HCT116 (cell line): ENCODE data around the gene KRT1. TPM values are rescaled to one million over a fixed set of nuclear protein-coding genes. Genes with fewer than 3 reads are reported as not detected.

Experiments used
- ATAC-seq: fragments of 200-7000 bp; cut with Tn5 transposase; 2 replicates; pipeline ENCODE4 v1.9.1; 2020; ENCODE audit warnings: mild to moderate bottlenecking, moderate library complexity
- BruUV-seq: library from RNA; stranded (reverse); fragments of 400-500 nt; replicated peaks from 2 replicates; lab custom pipeline; 2021; lab: Mats Ljungman, UMichigan
- CTCF ChIA-PET: fragments of 300-600 bp; sonication (Branson Sonifier 250); formaldehyde crosslinking; loops from one replicate; lab custom pipeline; 2021; ENCODE audit warnings: antibody characterized with exemption; lab: Charles Lee
- POLR2A ChIA-PET: fragments of 300-600, 350-600 bp; sonication (Branson Sonifier 250); formaldehyde crosslinking; loops from one replicate; lab custom pipeline; 2021; ENCODE audit warnings: antibody characterized with exemption; lab: Charles Lee
- RAD21 ChIA-PET, 2 experiments: fragments of 300-600 bp; sonication (Branson Sonifier 250); formaldehyde crosslinking; loops; one replicate each; lab custom pipeline; 2023; ENCODE audit warnings: low total read pairs in 2 of 2; ENCODE audit not compliant: uncharacterized antibody in 2 of 2, unreplicated experiment in 2 of 2, low non-redundant PET in 1 of 2; lab: Charles Lee
- DNase-seq: peaks from one replicate; pipeline ENCODE4 v3.0.0-alpha.2; 2010; ENCODE audit warnings: low read depth, low spot score
- H2AFZ ChIP-seq: fragments of 200-600 bp; shearing (Covaris generic), sonication (generic); 2 replicates; pipeline ENCODE4 v1.6.1; 2017; ENCODE audit warnings: low read depth, mixed run types, mixed read lengths, antibody characterized with exemption, low read length; ENCODE audit not compliant: poor library complexity, severe bottlenecking
- H3K27ac ChIP-seq: 2 replicates; pipeline ENCODE4 v1.5.1; 2012; ENCODE audit warnings: low read depth, low read length
- H3K27me3 ChIP-seq: fragments of 200-600 bp; sonication (generic); 2 replicates; pipeline ENCODE4 v1.6.1; 2016; ENCODE audit warnings: mixed run types, low read length, mixed read lengths; ENCODE audit not compliant: insufficient read depth
- H3K36me3 ChIP-seq, 2 experiments: fragments of 200-500 bp in 1 of 2; fragments of 200-600 bp in 1 of 2; sonication (Bioruptor generic) in 1 of 2; sonication (generic) in 1 of 2; 2 replicates each; pipeline versions ENCODE4 v1.5.1 to v1.6.1; 2014 to 2016; ENCODE audit warnings: low read length in 2 of 2, inconsistent platforms in 1 of 2, mixed read lengths in 1 of 2, mixed run types in 1 of 2; ENCODE audit not compliant: insufficient read depth in 2 of 2, control insufficient read depth in 1 of 2
- H3K4me1 ChIP-seq, 2 experiments: fragments of 200-600 bp in 1 of 2; sonication (generic) in 1 of 2; 2 replicates each; pipeline versions ENCODE4 v1.5.1 to v1.6.1; 2012 to 2017; ENCODE audit warnings: low read length in 2 of 2, inconsistent platforms in 1 of 2, mild to moderate bottlenecking in 1 of 2, mixed read lengths in 1 of 2, mixed run types in 1 of 2, moderate library complexity in 1 of 2; ENCODE audit not compliant: insufficient read depth in 2 of 2, control insufficient read depth in 1 of 2
- H3K4me2 ChIP-seq: fragments of 200-600 bp; sonication (generic); 2 replicates; pipeline ENCODE4 v1.6.1; 2017; ENCODE audit warnings: mixed run types, low read length, mixed read lengths
- H3K4me3 ChIP-seq, 2 experiments: fragments of 200-600 bp in 1 of 2; sonication (generic) in 1 of 2; replicated peaks in 1 of 2; 2 replicates each; pipeline ENCODE4 v1.5.1; 2011 to 2016; ENCODE audit warnings: low read length in 2 of 2, control low read depth in 1 of 2, low read depth in 1 of 2, mild to moderate bottlenecking in 1 of 2, mixed read lengths in 1 of 2, mixed run types in 1 of 2
- H3K79me2 ChIP-seq: fragments of 200-600 bp; sonication (generic); 2 replicates; pipeline ENCODE4 v1.6.1; 2017; ENCODE audit warnings: mild to moderate bottlenecking, mixed run types, low read length, moderate library complexity, mixed read lengths; ENCODE audit not compliant: insufficient read depth
- H3K9ac ChIP-seq: fragments of 200-600 bp; sonication (generic); 2 replicates; pipeline ENCODE4 v1.6.1; 2016; ENCODE audit warnings: low read length, mixed read lengths
- H3K9me2 ChIP-seq: fragments of 200-600 bp; sonication (generic), shearing (Covaris generic); 2 replicates; pipeline ENCODE4 v1.6.1; 2017; ENCODE audit warnings: mixed run types, mild to moderate bottlenecking, moderate library complexity; ENCODE audit not compliant: insufficient read depth
- H3K9me3 ChIP-seq, 2 experiments: fragments of 200-500 bp in 1 of 2; fragments of 200-600 bp in 1 of 2; sonication (Bioruptor generic) in 1 of 2; sonication (generic) in 1 of 2; 2 replicates each; pipeline ENCODE4 v1.6.1; 2014 to 2017; ENCODE audit warnings: low read length in 2 of 2, mixed read lengths in 2 of 2, inconsistent platforms in 1 of 2, low read depth in 1 of 2, mild to moderate bottlenecking in 1 of 2, mixed run types in 1 of 2, moderate library complexity in 1 of 2; ENCODE audit not compliant: control insufficient read depth in 1 of 2, insufficient read depth in 1 of 2
- H4K20me1 ChIP-seq: fragments of 200-600 bp; sonication (generic), shearing (Covaris generic); 2 replicates; pipeline ENCODE4 v1.6.1; 2017; ENCODE audit warnings: mixed run types, mild to moderate bottlenecking, moderate library complexity; ENCODE audit not compliant: insufficient read depth
- CBX3 ChIP-seq: IDR thresholded peaks from 2 replicates; pipeline ENCODE4 v1.6.1; 2012; ENCODE audit warnings: low read depth
- CEBPB ChIP-seq: IDR thresholded peaks from 2 replicates; pipeline ENCODE4 v1.6.1; 2012; ENCODE audit warnings: low read depth
- ELF1 ChIP-seq: IDR thresholded peaks from 2 replicates; pipeline ENCODE4 v1.6.1; 2012; ENCODE audit warnings: low read depth, borderline replicate concordance
- EZH2 ChIP-seq: fragments of 200-600 bp; sonication (generic); IDR thresholded peaks from 2 replicates; pipeline ENCODE4 v1.6.1; 2017; ENCODE audit warnings: antibody characterized with exemption, mixed run types
- EZH2phosphoT487 ChIP-seq: fragments of 200-600 bp; IDR thresholded peaks from 2 replicates; pipeline ENCODE4 v1.6.1; 2018; ENCODE audit warnings: antibody characterized with exemption, borderline replicate concordance
- FOSL1 ChIP-seq: IDR thresholded peaks from 2 replicates; pipeline ENCODE4 v1.6.1; 2012; ENCODE audit warnings: low read depth
- POLR2A ChIP-seq: IDR thresholded peaks from 2 replicates; pipeline ENCODE4 v1.7.0; 2011; ENCODE audit warnings: borderline replicate concordance; ENCODE audit not compliant: insufficient read depth, insufficient read length; ENCODE audit errors: extremely low read depth
- POLR2AphosphoS5 ChIP-seq: IDR thresholded peaks from 2 replicates; pipeline ENCODE4 v1.6.1; 2011; ENCODE audit warnings: mild to moderate bottlenecking, low read depth, low read length, moderate library complexity
- RAD21 ChIP-seq: IDR thresholded peaks from 2 replicates; pipeline ENCODE4 v1.6.1; 2012; ENCODE audit warnings: low read depth, mild to moderate bottlenecking
- SIN3A ChIP-seq: IDR thresholded peaks from 2 replicates; pipeline ENCODE4 v1.6.1; 2012; ENCODE audit warnings: low read depth
- SP1 ChIP-seq: IDR thresholded peaks from 2 replicates; pipeline ENCODE4 v1.6.1; 2012; ENCODE audit warnings: low read depth
- SRF ChIP-seq: IDR thresholded peaks from 2 replicates; pipeline ENCODE4 v1.6.1; 2012; ENCODE audit warnings: low read depth
- TCF7L2 ChIP-seq: IDR thresholded peaks from 2 replicates; pipeline ENCODE4 v1.7.0; 2011; ENCODE audit warnings: borderline replicate concordance, inconsistent platforms; ENCODE audit not compliant: insufficient read depth, insufficient read length; ENCODE audit errors: extremely low read depth
- YY1 ChIP-seq: IDR thresholded peaks from 2 replicates; pipeline ENCODE4 v1.6.1; 2011; ENCODE audit warnings: low read length, low read depth, moderate library complexity, mild to moderate bottlenecking; ENCODE audit not compliant: insufficient replicate concordance; ENCODE audit errors: extremely low read depth
- ZFX ChIP-seq: fragments of 450-650 bp; IDR thresholded peaks from 2 replicates; pipeline ENCODE4 v1.6.1; 2017
- ZNF274 ChIP-seq: fragments of 200-500 bp; sonication (Bioruptor generic); IDR thresholded peaks from 2 replicates; pipeline ENCODE4 v1.6.1; 2014; ENCODE audit warnings: mild to moderate bottlenecking, low read depth, low read length, inconsistent platforms
- intact Hi-C: fragments of 100-400 bp; cut with micrococcal nuclease; formaldehyde crosslinking; loops from 2 replicates; pipeline ENCODE4 v1.10.0; 2022
- total RNA-seq: library from RNA; stranded (reverse); gene quantifications from one replicate; pipeline ENCODE4 v1.2.1, GENCODE V29; 2021; ENCODE audit not compliant: unreplicated experiment
- TF ChIP-seq, protein P1 (sequence below): IDR thresholded peaks from 2 replicates; pipeline ENCODE4 v1.6.1; 2012
- TF ChIP-seq, protein P2 (sequence below): IDR thresholded peaks from 2 replicates; pipeline ENCODE4 v1.6.1; 2012; ENCODE audit warnings: low read depth
- TF ChIP-seq, protein P3 (sequence below), 3 experiments: fragments of 200-600 bp in 1 of 3; sonication (generic) in 1 of 3; IDR thresholded peaks in 2 of 3; conservative IDR thresholded peaks in 1 of 3; 2 replicates each; pipeline ENCODE4 v1.5.1; 2012 to 2017; ENCODE audit warnings: low read depth in 2 of 3, low read length in 2 of 3, antibody characterized with exemption in 1 of 3, borderline replicate concordance in 1 of 3, control low read depth in 1 of 3, mild to moderate bottlenecking in 1 of 3, mixed read lengths in 1 of 3, mixed run types in 1 of 3, moderate library complexity in 1 of 3; ENCODE audit not compliant: insufficient read depth in 1 of 3
- TF ChIP-seq, protein P4 (sequence below): IDR thresholded peaks from 2 replicates; pipeline ENCODE4 v1.6.1; 2011; ENCODE audit warnings: mild to moderate bottlenecking, low read length, moderate library complexity; ENCODE audit not compliant: insufficient replicate concordance; ENCODE audit errors: extremely low read depth

The KRT1 gene
- total RNA-seq, 1 experiment from 2014 or later = 0.20 TPM

DNA sequence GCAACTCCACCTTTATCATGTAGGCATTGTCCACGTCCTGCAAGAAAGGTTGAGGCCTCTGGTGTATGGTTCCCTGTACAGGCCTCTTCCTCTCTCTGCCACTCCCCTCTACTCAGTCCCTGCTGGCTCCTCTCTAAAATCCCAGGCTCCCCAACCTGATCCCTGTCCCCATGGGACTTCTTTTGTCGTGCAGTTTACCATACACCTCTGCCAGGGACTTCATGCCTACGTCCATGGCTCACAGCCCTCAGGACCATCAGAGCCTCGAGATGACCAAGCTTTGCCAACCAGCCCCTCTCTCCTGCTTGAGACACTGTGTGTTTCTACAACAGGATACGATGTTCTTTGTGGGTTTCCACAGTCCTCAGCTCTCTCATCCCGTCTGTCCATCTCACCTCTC is 31.1 kb downstream of the KRT1 start:
- ATAC-seq (no peak), DNase-seq (no peak)
- H3K9ac ChIP-seq = no peak overlapping the region
- no peaks in the 10 kb centered on the region for H4K20me1 ChIP-seq
- BruUV-seq = no TSS peak
- no peak overlapping the region for H3K4me2 ChIP-seq
- no peaks in the 10 kb centered on the region for H3K9me3 ChIP-seq
- H2AFZ ChIP-seq = no peak overlapping the region
- CTCF ChIA-PET = no interaction called here
- RAD21 ChIA-PET = no interaction called here
- H3K27me3 ChIP-seq = peaks cover 6% of the 10 kb centered on the region; the same call in 1 of the 2 replicates
- no peak for TF ChIP-seq EZH2
- TF ChIP-seq RAD21 = no peak
- TF ChIP-seq, protein P1, sequence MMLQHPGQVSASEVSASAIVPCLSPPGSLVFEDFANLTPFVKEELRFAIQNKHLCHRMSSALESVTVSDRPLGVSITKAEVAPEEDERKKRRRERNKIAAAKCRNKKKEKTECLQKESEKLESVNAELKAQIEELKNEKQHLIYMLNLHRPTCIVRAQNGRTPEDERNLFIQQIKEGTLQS = no peak
- TF ChIP-seq POLR2A = no peak
- TF ChIP-seq SIN3A = no peak
- TF ChIP-seq YY1 = no peak
- TF ChIP-seq CEBPB = no peak
- no peak for TF ChIP-seq EZH2phosphoT487
- no peak for TF ChIP-seq POLR2AphosphoS5
- TF ChIP-seq, protein P2, sequence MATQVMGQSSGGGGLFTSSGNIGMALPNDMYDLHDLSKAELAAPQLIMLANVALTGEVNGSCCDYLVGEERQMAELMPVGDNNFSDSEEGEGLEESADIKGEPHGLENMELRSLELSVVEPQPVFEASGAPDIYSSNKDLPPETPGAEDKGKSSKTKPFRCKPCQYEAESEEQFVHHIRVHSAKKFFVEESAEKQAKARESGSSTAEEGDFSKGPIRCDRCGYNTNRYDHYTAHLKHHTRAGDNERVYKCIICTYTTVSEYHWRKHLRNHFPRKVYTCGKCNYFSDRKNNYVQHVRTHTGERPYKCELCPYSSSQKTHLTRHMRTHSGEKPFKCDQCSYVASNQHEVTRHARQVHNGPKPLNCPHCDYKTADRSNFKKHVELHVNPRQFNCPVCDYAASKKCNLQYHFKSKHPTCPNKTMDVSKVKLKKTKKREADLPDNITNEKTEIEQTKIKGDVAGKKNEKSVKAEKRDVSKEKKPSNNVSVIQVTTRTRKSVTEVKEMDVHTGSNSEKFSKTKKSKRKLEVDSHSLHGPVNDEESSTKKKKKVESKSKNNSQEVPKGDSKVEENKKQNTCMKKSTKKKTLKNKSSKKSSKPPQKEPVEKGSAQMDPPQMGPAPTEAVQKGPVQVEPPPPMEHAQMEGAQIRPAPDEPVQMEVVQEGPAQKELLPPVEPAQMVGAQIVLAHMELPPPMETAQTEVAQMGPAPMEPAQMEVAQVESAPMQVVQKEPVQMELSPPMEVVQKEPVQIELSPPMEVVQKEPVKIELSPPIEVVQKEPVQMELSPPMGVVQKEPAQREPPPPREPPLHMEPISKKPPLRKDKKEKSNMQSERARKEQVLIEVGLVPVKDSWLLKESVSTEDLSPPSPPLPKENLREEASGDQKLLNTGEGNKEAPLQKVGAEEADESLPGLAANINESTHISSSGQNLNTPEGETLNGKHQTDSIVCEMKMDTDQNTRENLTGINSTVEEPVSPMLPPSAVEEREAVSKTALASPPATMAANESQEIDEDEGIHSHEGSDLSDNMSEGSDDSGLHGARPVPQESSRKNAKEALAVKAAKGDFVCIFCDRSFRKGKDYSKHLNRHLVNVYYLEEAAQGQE = no peak
- TF ChIP-seq, protein P3, sequence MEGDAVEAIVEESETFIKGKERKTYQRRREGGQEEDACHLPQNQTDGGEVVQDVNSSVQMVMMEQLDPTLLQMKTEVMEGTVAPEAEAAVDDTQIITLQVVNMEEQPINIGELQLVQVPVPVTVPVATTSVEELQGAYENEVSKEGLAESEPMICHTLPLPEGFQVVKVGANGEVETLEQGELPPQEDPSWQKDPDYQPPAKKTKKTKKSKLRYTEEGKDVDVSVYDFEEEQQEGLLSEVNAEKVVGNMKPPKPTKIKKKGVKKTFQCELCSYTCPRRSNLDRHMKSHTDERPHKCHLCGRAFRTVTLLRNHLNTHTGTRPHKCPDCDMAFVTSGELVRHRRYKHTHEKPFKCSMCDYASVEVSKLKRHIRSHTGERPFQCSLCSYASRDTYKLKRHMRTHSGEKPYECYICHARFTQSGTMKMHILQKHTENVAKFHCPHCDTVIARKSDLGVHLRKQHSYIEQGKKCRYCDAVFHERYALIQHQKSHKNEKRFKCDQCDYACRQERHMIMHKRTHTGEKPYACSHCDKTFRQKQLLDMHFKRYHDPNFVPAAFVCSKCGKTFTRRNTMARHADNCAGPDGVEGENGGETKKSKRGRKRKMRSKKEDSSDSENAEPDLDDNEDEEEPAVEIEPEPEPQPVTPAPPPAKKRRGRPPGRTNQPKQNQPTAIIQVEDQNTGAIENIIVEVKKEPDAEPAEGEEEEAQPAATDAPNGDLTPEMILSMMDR (IDR thresholded peaks at IDR 0.05 in 2 of 3, conservative IDR thresholded peaks at IDR 0.05 in 1 of 3; ENCODE audit: borderline replicate concordance in 1 of 3, insufficient read depth in 1 of 3, low read depth in 2 of 3, low read length in 2 of 3) = no peak
- TF ChIP-seq SRF = no peak
- TF ChIP-seq TCF7L2 = no peak
- TF ChIP-seq, protein P4, sequence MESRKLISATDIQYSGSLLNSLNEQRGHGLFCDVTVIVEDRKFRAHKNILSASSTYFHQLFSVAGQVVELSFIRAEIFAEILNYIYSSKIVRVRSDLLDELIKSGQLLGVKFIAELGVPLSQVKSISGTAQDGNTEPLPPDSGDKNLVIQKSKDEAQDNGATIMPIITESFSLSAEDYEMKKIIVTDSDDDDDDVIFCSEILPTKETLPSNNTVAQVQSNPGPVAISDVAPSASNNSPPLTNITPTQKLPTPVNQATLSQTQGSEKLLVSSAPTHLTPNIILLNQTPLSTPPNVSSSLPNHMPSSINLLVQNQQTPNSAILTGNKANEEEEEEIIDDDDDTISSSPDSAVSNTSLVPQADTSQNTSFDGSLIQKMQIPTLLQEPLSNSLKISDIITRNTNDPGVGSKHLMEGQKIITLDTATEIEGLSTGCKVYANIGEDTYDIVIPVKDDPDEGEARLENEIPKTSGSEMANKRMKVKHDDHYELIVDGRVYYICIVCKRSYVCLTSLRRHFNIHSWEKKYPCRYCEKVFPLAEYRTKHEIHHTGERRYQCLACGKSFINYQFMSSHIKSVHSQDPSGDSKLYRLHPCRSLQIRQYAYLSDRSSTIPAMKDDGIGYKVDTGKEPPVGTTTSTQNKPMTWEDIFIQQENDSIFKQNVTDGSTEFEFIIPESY = no peak
- no peak for TF ChIP-seq ELF1
- no peak for TF ChIP-seq FOSL1
- TF ChIP-seq SP1 = no peak
- no peak for TF ChIP-seq CBX3
- TF ChIP-seq ZFX = no peak
- no peak for TF ChIP-seq ZNF274
- no peak overlapping the region for H3K27ac ChIP-seq
- H3K4me3 ChIP-seq = no peak overlapping the region
- H3K4me1 ChIP-seq = no peaks in the 10 kb centered on the region
- H3K36me3 ChIP-seq = no peaks in the 10 kb centered on the region
- no peaks in the 10 kb centered on the region for H3K79me2 ChIP-seq
- POLR2A ChIA-PET = no interaction called here
- intact Hi-C loops = no loop called here
- H3K9me2 ChIP-seq = no peaks in the 10 kb centered on the region
